ENCODE data around the gene TNRC18.

TNRC18 gene

GRCh38 chr7:5431560-5432015, 8.0 kb upstream of the TNRC18 start:
- no peaks in the 10 kb centered on the region for H3K4me1 ChIP-seq (ENCODE audit: insufficient read depth, low read length)
- DNase-seq (no peak), ATAC-seq (ENCODE audit: insufficient read depth, low read depth) (no peak)
- no peaks in the 10 kb centered on the region for H3K79me2 ChIP-seq (ENCODE audit: insufficient read depth, low read length)
- TF ChIP-seq CTCF (IDR thresholded peaks at IDR 0.05; ENCODE audit: borderline replicate concordance, extremely low read depth, low read length, poor library complexity, severe bottlenecking) = no peak
- no peak for TF ChIP-seq EZH2 (IDR thresholded peaks at IDR 0.05; ENCODE audit: borderline replicate concordance, low read depth, low read length, severe bottlenecking)
- no peak overlapping the region for H3K27ac ChIP-seq (ENCODE audit: low read length)
- H3K27me3 ChIP-seq (ENCODE audit: insufficient read depth, low read length, poor library complexity) = peaks cover 41% of the 10 kb centered on the region
- no peak overlapping the region for H3K4me3 ChIP-seq (ENCODE audit: low read depth in 1 of 2, low read length in 2 of 2)
- H4K20me1 ChIP-seq (ENCODE audit: insufficient read depth, low read length) = peaks cover 30% of the 10 kb centered on the region
- no peaks in the 10 kb centered on the region for H3K9me3 ChIP-seq (ENCODE audit: insufficient read depth, low read length, severe bottlenecking)
- H2AFZ ChIP-seq (ENCODE audit: low read depth, low read length) = no peak overlapping the region
- no peak overlapping the region for H3K9ac ChIP-seq (ENCODE audit: low read depth, low read length)
- H3K4me2 ChIP-seq (ENCODE audit: insufficient read depth, low read length) = no peak overlapping the region
- no peaks in the 10 kb centered on the region for H3K36me3 ChIP-seq (ENCODE audit: insufficient read depth, low read length)

GRCh38 chr7:5430612-5430947, 6.9 kb upstream of the TNRC18 start:
- Histone ChIP-seq H3K9me3 (ENCODE audit: insufficient read depth, low read length, severe bottlenecking) (no peaks in the 10 kb centered on the region), H3K4me1 (ENCODE audit: insufficient read depth, low read length) (peaks cover 2% of the 10 kb centered on the region), H3K36me3 (ENCODE audit: insufficient read depth, low read length) (no peaks in the 10 kb centered on the region), H2AFZ (ENCODE audit: low read depth, low read length) (no peak overlapping the region), H3K27me3 (ENCODE audit: insufficient read depth, low read length, poor library complexity) (peaks cover 51% of the 10 kb centered on the region), H3K27ac (ENCODE audit: low read length) (no peak overlapping the region), H4K20me1 (ENCODE audit: insufficient read depth, low read length) (peaks cover 30% of the 10 kb centered on the region), H3K4me3 (ENCODE audit: low read depth in 1 of 2, low read length in 2 of 2) (no peak overlapping the region), H3K9ac (ENCODE audit: low read depth, low read length) (no peak overlapping the region), H3K79me2 (ENCODE audit: insufficient read depth, low read length) (no peaks in the 10 kb centered on the region), H3K4me2 (ENCODE audit: insufficient read depth, low read length) (no peak overlapping the region)
- TF ChIP-seq CTCF (IDR thresholded peaks at IDR 0.05; ENCODE audit: borderline replicate concordance, extremely low read depth, low read length, poor library complexity, severe bottlenecking) (no peak), EZH2 (IDR thresholded peaks at IDR 0.05; ENCODE audit: borderline replicate concordance, low read depth, low read length, severe bottlenecking) (no peak)
- DNase-seq (no peak), ATAC-seq (ENCODE audit: insufficient read depth, low read depth) (no peak)

DNA sequence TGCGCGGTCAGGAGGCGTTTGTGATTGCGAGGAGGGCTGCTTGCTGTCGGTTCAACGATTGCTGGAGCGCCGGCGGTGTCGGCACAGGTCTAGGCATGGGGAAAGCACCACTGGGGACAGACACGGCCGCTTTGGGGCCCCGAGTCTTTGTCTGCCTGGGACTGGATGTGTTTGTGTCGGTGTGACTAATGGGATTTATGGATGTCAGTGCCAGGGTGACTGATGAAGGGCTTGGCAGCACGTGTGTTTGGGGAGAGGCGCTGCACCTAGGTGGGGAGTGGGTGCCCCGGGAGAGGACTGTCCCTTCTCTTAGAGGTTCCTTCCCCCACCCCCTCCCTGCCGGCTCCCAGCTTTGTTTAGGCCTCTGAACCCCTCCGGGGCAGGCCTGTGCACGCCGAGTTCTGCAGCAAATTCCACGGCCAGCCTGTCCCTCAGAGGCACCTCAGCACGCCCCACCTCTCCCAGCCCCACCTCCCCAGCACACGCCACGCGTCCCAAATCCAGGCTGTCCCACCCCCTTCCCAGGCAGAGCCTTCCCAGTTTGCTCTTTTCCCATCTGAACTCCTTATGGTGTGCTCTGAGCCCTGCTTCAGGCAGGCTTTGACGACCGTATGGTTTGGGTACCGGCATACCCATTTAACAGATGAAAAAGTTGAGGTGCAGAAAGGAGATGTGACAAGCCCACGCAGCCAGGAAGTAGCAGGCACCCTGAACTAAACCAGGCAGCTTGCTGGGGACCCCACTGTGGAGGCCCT, 6.4 kb upstream of the TNRC18 start:
- TF ChIP-seq CTCF (IDR thresholded peaks at IDR 0.05; ENCODE audit: borderline replicate concordance, extremely low read depth, low read length, poor library complexity, severe bottlenecking) = no peak
- no peak for TF ChIP-seq EZH2 (IDR thresholded peaks at IDR 0.05; ENCODE audit: borderline replicate concordance, low read depth, low read length, severe bottlenecking)
- peaks cover 34% of the 10 kb centered on the region for H4K20me1 ChIP-seq (ENCODE audit: insufficient read depth, low read length)
- H3K27ac ChIP-seq (ENCODE audit: low read length) = no peak overlapping the region
- H2AFZ ChIP-seq (ENCODE audit: low read depth, low read length) = no peak overlapping the region
- peaks cover 56% of the 10 kb centered on the region for H3K27me3 ChIP-seq (ENCODE audit: insufficient read depth, low read length, poor library complexity)
- no peaks in the 10 kb centered on the region for H3K36me3 ChIP-seq (ENCODE audit: insufficient read depth, low read length)
- no peak overlapping the region for H3K4me2 ChIP-seq (ENCODE audit: insufficient read depth, low read length)
- H3K9me3 ChIP-seq (ENCODE audit: insufficient read depth, low read length, severe bottlenecking) = no peaks in the 10 kb centered on the region
- no peak overlapping the region for H3K4me3 ChIP-seq (ENCODE audit: low read depth in 1 of 2, low read length in 2 of 2)
- H3K9ac ChIP-seq (ENCODE audit: low read depth, low read length) = no peak overlapping the region
- H3K4me1 ChIP-seq (ENCODE audit: insufficient read depth, low read length) = peaks cover 8% of the 10 kb centered on the region
- no peak for ATAC-seq (ENCODE audit: insufficient read depth, low read depth)
- DNase-seq = no peak
- H3K79me2 ChIP-seq (ENCODE audit: insufficient read depth, low read length) = no peaks in the 10 kb centered on the region

Measured in DND-41 (cell line).